GM12872 (cell line): ENCODE measurements around the gene IFTAP.

Source experiments
- CTCF ChIP-seq: IDR thresholded peaks from 3 replicates; pipeline ENCODE4 v1.5.1; 2011; ENCODE audit warnings: low read depth, mild to moderate bottlenecking, low read length, moderate library complexity; ENCODE audit not compliant: insufficient read depth

The IFTAP gene

DNA sequence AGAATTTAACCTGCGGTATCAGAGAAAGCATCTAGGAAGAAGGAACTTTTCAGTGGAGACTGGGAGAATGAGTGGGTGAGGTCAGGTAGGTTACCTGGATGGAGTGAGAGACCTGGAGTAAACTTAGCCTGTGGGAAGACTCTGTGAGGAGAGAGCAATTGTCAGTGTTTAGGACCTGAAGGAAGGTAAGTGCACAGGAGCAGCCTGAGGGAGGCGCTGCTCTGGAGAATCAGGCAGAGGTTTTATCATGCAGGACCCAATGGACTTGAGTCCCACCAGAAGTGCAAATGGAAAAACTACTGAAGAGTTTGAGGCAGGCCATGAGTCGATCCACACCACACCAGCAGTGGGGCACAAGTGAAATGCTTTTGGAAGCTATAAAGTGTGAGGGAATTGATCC, 10.6 kb upstream of the IFTAP start:
- no peak for TF ChIP-seq CTCF

DNA sequence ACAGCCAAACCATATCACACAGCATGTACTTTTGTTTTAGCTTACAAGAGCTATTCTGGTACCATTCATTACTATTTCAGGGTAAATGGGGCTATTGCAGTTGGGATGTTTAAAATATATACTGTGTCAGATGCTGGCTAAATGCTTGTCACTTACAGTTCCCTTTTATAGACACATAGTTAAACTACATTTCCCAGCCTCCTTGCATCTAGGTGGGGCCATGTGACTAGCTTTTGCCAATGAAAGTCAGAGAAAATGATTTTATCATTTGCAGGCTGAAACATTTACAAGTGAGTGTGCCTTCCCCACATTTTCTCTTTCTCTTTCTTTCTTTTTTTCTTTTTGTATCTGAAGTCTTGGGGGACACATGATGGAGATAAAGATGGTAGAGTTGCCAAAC, 7.8 kb upstream of the IFTAP start:
- no peak for TF ChIP-seq CTCF

- no peak for TF ChIP-seq CTCF
Observed at GRCh38 chr11:36588099-36588498, 6.2 kb upstream of the IFTAP start.

- no peak for TF ChIP-seq CTCF
Observed at GRCh38 chr11:36590513-36590912, 3.8 kb upstream of the IFTAP start.

DNA sequence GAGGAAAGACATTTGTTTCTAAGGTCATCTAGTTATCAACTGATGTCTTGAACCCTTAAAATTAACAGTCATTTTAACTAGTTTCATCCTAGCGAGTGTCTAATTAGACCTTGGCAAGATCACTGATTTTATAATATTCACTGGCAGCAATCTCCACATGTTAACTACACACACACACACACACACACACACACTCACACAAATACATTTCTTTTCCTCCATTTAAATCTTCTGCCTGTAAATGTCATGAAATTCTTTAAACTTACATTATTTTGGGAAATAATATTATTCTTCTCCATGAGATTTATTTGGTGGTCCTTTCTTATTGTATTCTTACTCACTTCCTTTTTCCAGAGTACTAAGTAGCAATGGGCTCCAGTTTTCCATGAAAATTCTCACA, 2.9 kb upstream of the IFTAP start:
- TF ChIP-seq CTCF, result no peak

- TF ChIP-seq CTCF, result no peak
Observed at GRCh38 chr11:36596880-36597279, 2.6 kb downstream of the IFTAP start.

GRCh38 chr11:36598051-36598450, 3.7 kb downstream of the IFTAP start, which contains the start of gene RAG2:
Gene RAG2, minus strand, starts transcription at chr11:36598236. Its CDS starts 4,068 bp downstream, at chr11:36594168.
- no peak for TF ChIP-seq CTCF

- no peak for TF ChIP-seq CTCF
Observed at GRCh38 chr11:36600180-36600579, 5.9 kb downstream of the IFTAP start.
